HepG2 (cell line): ENCODE data around the gene SLC29A1. TPM values are rescaled to one million over a fixed set of nuclear protein-coding genes. Genes with fewer than 3 reads are reported as not detected.

Experiments used
- ARID4A ChIP-seq: sonication (generic); formaldehyde crosslinking; IDR thresholded peaks from 2 replicates; pipeline ENCODE4 v1.5.0; 2020; ENCODE audit warnings: mild to moderate bottlenecking, missing genetic modification reagents, borderline replicate concordance
- ATF7 ChIP-seq, 2 experiments: fragments of 450-650 bp in 1 of 2; sonication (generic) in 1 of 2; formaldehyde crosslinking in 1 of 2; IDR thresholded peaks; 2 replicates each; pipeline versions ENCODE4 v1.4.0 to v1.6.1; 2016 to 2020; ENCODE audit warnings: antibody characterized with exemption in 1 of 2, mild to moderate bottlenecking in 1 of 2, missing genetic modification reagents in 1 of 2
- ESRRA ChIP-seq: sonication (generic); formaldehyde crosslinking; IDR thresholded peaks from 2 replicates; pipeline ENCODE4 v1.5.1; 2020; ENCODE audit warnings: mild to moderate bottlenecking, low read depth, missing genetic modification reagents
- FOXO4 ChIP-seq: sonication (generic); formaldehyde crosslinking; conservative IDR thresholded peaks from 2 replicates; pipeline ENCODE4 v1.8.1; 2023; ENCODE audit warnings: missing genetic modification reagents
- HIVEP1 ChIP-seq: sonication (generic); formaldehyde crosslinking; IDR thresholded peaks from 2 replicates; pipeline ENCODE4 v1.4.0; 2020; ENCODE audit warnings: mild to moderate bottlenecking, missing genetic modification reagents
- ISX ChIP-seq: sonication (generic); formaldehyde crosslinking; conservative IDR thresholded peaks from 2 replicates; pipeline ENCODE4 v1.5.0; 2020; ENCODE audit warnings: missing genetic modification reagents
- RBM39 ChIP-seq: fragments of 200-400 bp; formaldehyde crosslinking; IDR thresholded peaks from one replicate; pipeline ENCODE4 v1.6.1; 2018; ENCODE audit warnings: antibody characterized with exemption, mild to moderate bottlenecking, low read depth, low read length; ENCODE audit not compliant: poor library complexity, severe bottlenecking
- RXRA ChIP-seq: sonication (generic); formaldehyde crosslinking; IDR thresholded peaks from 2 replicates; pipeline ENCODE4 v1.5.1; 2020; ENCODE audit warnings: missing genetic modification reagents
- SIN3B ChIP-seq: fragments of 150-350 bp; IDR thresholded peaks from 2 replicates; pipeline ENCODE4 v1.6.1; 2014; ENCODE audit warnings: low read length
- SIX1 ChIP-seq: sonication (generic); formaldehyde crosslinking; IDR thresholded peaks from 2 replicates; pipeline ENCODE4 v1.4.0; 2020; ENCODE audit warnings: missing genetic modification reagents, borderline replicate concordance
- ZNF101 ChIP-seq: sonication (generic); formaldehyde crosslinking; IDR thresholded peaks from 2 replicates; pipeline ENCODE4 v1.4.0; 2020; ENCODE audit warnings: mild to moderate bottlenecking, low read depth, missing genetic modification reagents, borderline replicate concordance
- ZNF260 ChIP-seq: sonication (generic); formaldehyde crosslinking; IDR thresholded peaks from 2 replicates; pipeline ENCODE4 v1.4.0; 2020; ENCODE audit warnings: missing genetic modification reagents, low read depth, mild to moderate bottlenecking, borderline replicate concordance
- ZNF318 ChIP-seq: sonication (generic); formaldehyde crosslinking; IDR thresholded peaks from 2 replicates; pipeline ENCODE4 v1.4.0; 2020; ENCODE audit warnings: mild to moderate bottlenecking, missing genetic modification reagents
- ZNF530 ChIP-seq: sonication (generic); formaldehyde crosslinking; IDR thresholded peaks from 2 replicates; pipeline ENCODE4 v1.5.0; 2020; ENCODE audit warnings: low read depth, mild to moderate bottlenecking, missing genetic modification reagents
- ZNF780A ChIP-seq: sonication (generic); formaldehyde crosslinking; IDR thresholded peaks from 2 replicates; pipeline ENCODE4 v1.8.0; 2022; ENCODE audit warnings: mild to moderate bottlenecking, missing genetic modification reagents, moderate library complexity
- ZNF841 ChIP-seq: sonication (generic); formaldehyde crosslinking; IDR thresholded peaks from 2 replicates; pipeline ENCODE4 v1.8.1; 2023; ENCODE audit warnings: missing genetic modification reagents, borderline replicate concordance
- ZSCAN12 ChIP-seq: sonication (generic); formaldehyde crosslinking; IDR thresholded peaks from 2 replicates; pipeline ENCODE4 v1.9.0; 2021; ENCODE audit warnings: mild to moderate bottlenecking, missing genetic modification reagents
- polyA plus RNA-seq, 8 experiments: library from polyadenylated mRNA; depleted of rRNA in 3 of 8; stranded (reverse) in 7 of 8; unstranded in 1 of 8; fragments of >200 nt; fragmentation: Illumina TruSeq in 4 of 8; extraction: Trizol in 4 of 8; gene quantifications; 2 replicates each; pipeline versions ENCODE4 v1.2.1 to v1.2.3, GENCODE V29; 2011 to 2016; ENCODE audit warnings: low read depth in 4 of 8, missing spikeins in 1 of 8, mixed read lengths in 1 of 8; ENCODE audit not compliant: insufficient read depth in 1 of 8
- total RNA-seq, 5 experiments: library from RNA; depleted of rRNA; stranded (reverse); fragments of >200 nt; fragmentation: Illumina TruSeq; extraction: Trizol; gene quantifications; 2 replicates each; pipeline ENCODE4 v1.2.3, GENCODE V29; 2016; ENCODE audit warnings: low read depth in 1 of 5

Gene SLC29A1
- total and polyA plus RNA-seq, 2 of the 13 experiments (the other 11 are each of a cell fraction or from before 2014, with no cell fraction given) = 43.2 to 106 TPM

- TF ChIP-seq FOXO4 (CRISPR knock-in tag) (no peak), ZNF841 (CRISPR knock-in tag) (no peak), ESRRA (CRISPR knock-in tag) (no peak), ZNF101 (no peak), ARID4A (CRISPR knock-in tag) (no peak), ATF7 (IDR thresholded peaks at IDR 0.05) (no peak), ATF7 (CRISPR knock-in tag; IDR thresholded peaks at IDR 0.05) (no peak), ZNF318 (CRISPR knock-in tag) (no peak), ISX (CRISPR knock-in tag) (no peak), RXRA (CRISPR knock-in tag) (no peak), HIVEP1 (CRISPR knock-in tag) (no peak), SIN3B (no peak; the same call in 1 of the 2 replicates), ZNF530 (no peak), SIX1 (CRISPR knock-in tag) (no peak; the same call in 1 of the 2 replicates), ZNF780A (CRISPR knock-in tag) (no peak), ZSCAN12 (0 out of 2 replicates have a peak, but pooled peaks have one; percentile 28), ZNF260 (CRISPR knock-in tag) (no peak), RBM39 (peak; percentile 86)
These were observed 33.3 kb downstream of the SLC29A1 start (continued) for GRCh38 chr6:44256775-44257024.
